ENCODE measurements around the gene KRTAP10-8. TPM values are rescaled to one million over a fixed set of nuclear protein-coding genes. Genes with fewer than 3 reads are reported as not detected.
A peak's percentile ranks its signal among the peaks of the same experiment; 100 is the strongest.

The KRTAP10-8 gene
- total and polyA plus RNA-seq, 2 experiments from 2014 or later: not detected

- no peak for TF ChIP-seq ZNF331 (CRISPR knock-in tag; IDR thresholded peaks at IDR 0.05; ENCODE audit: low read depth)
- no peak for TF ChIP-seq JUNB (IDR thresholded peaks at IDR 0.05; ENCODE audit: unreplicated experiment)
- no peak for TF ChIP-seq STAT1 (IDR thresholded peaks at IDR 0.05; ENCODE audit: unreplicated experiment)
- TF ChIP-seq CREB1 (CRISPR knock-in tag; IDR thresholded peaks at IDR 0.05; ENCODE audit: low read depth): no peak
- no peak for TF ChIP-seq EZH2 (IDR thresholded peaks at IDR 0.05; ENCODE audit: low read depth, unreplicated experiment)
- TF ChIP-seq POLR2AphosphoS5 (IDR thresholded peaks at IDR 0.05; ENCODE audit: low read depth): no peak
- no peak for TF ChIP-seq REST (IDR thresholded peaks at IDR 0.05; ENCODE audit: unreplicated experiment)
- no peak for TF ChIP-seq EZH2phosphoT487 (IDR thresholded peaks at IDR 0.05; ENCODE audit: unreplicated experiment)
- TF ChIP-seq, protein P1, sequence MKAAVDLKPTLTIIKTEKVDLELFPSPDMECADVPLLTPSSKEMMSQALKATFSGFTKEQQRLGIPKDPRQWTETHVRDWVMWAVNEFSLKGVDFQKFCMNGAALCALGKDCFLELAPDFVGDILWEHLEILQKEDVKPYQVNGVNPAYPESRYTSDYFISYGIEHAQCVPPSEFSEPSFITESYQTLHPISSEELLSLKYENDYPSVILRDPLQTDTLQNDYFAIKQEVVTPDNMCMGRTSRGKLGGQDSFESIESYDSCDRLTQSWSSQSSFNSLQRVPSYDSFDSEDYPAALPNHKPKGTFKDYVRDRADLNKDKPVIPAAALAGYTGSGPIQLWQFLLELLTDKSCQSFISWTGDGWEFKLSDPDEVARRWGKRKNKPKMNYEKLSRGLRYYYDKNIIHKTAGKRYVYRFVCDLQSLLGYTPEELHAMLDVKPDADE (IDR thresholded peaks at IDR 0.05): no peak
Measured at GRCh38 chr21:44596068-44596725, 15.7 kb upstream of the KRTAP10-8 start (continued).

DNA sequence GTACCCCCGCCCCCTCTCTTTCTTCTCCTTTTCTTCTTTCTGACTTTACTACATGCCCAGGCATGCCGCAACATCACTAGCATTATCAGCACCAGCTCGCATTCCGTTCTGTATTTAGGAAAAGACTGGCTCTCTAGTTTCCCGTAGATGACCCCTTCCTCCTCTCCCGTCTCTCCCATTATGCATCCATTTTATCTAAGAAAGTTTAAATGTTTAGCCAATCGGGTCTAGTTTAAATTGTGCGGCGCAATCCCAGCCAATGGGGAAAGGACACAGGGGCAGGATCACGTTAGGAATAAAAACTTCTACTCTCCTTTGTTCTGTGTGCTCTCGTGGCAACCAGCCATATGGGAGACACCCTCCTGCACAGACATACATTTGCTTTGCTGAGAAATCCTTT is 13.8 kb upstream of the KRTAP10-8 start:
- H3K27ac Mint-ChIP-seq: peak overlapping the region; percentile 77
- Histone ChIP-seq H3K36me3 (ENCODE audit: insufficient read depth) (no peaks in the 10 kb centered on the region), H3K27me3 (ENCODE audit: insufficient read depth) (no peaks in the 10 kb centered on the region), H3K27ac (ENCODE audit: low read depth) (0 out of 2 replicates have a peak overlapping the region, but pooled peaks have one; percentile 26), H2AFZ (no peak overlapping the region), H3K4me1 (ENCODE audit: insufficient read depth) (peaks cover 18% of the 10 kb centered on the region), H3F3A (replicated peaks; ENCODE audit: low read depth) (0 out of 2 replicates have a peak, but pooled peaks cover 3% of the 10 kb centered on the region), H3K9me2 (ENCODE audit: insufficient read depth) (no peaks in the 10 kb centered on the region), H3K79me2 (replicated peaks; ENCODE audit: insufficient read depth) (no peaks in the 10 kb centered on the region), H3K4me2 (no peak overlapping the region), H3K4me3 (no peak overlapping the region), H4K20me1 (replicated peaks; ENCODE audit: insufficient read depth) (no peaks in the 10 kb centered on the region)
- H3K4me1 Mint-ChIP-seq: peaks cover 36% of the 10 kb centered on the region
- no peaks in the 10 kb centered on the region for H3K36me3 Mint-ChIP-seq (ENCODE audit: low read depth)
- H3K9me3 Mint-ChIP-seq: peaks cover 5% of the 10 kb centered on the region; the same call in 1 of the 3 replicates
- peak; percentile 63 for DNase-seq (ENCODE audit: low spot score)
- ATAC-seq: peak; percentile 28
- H3K4me3 Mint-ChIP-seq: no peak overlapping the region
- peaks cover 11% of the 10 kb centered on the region for H3K27me3 Mint-ChIP-seq (ENCODE audit: insufficient read depth, low read depth, poor library complexity)
- no peak for TF ChIP-seq CTCF (conservative IDR thresholded peaks at IDR 0.05; ENCODE audit: low read depth in 2 of 2)
- no peak for TF ChIP-seq JUNB (IDR thresholded peaks at IDR 0.05; ENCODE audit: unreplicated experiment)
- TF ChIP-seq EZH2 (IDR thresholded peaks at IDR 0.05; ENCODE audit: low read depth, unreplicated experiment): no peak
- no peak for TF ChIP-seq ZNF114 (CRISPR knock-in tag; IDR thresholded peaks at IDR 0.05)
- TF ChIP-seq ZNF462 (CRISPR knock-in tag; IDR thresholded peaks at IDR 0.05): no peak
- no peak for TF ChIP-seq CREB1 (CRISPR knock-in tag; IDR thresholded peaks at IDR 0.05; ENCODE audit: low read depth)
